H1 (cell line): ENCODE results near the gene RPS15.

ENCODE experiments used
- CBX8 ChIP-seq: fragments of 300-800, 300-1000 bp; sonication (generic); IDR thresholded peaks from 2 replicates; pipeline ENCODE4 v1.7.1; 2016; ENCODE audit warnings: low read depth, low read length, borderline replicate concordance
- EZH2 ChIP-seq: fragments of 200-600 bp; sonication (generic); IDR thresholded peaks from 2 replicates; pipeline ENCODE4 v1.7.1; 2012; ENCODE audit warnings: low read depth, mild to moderate bottlenecking, moderate library complexity, low read length, inconsistent platforms; ENCODE audit not compliant: severe bottlenecking
- MAX ChIP-seq: IDR thresholded peaks from 2 replicates; pipeline ENCODE4 v1.6.1; 2012; ENCODE audit warnings: inconsistent platforms

- TF ChIP-seq CBX8 (no peak), EZH2 (no peak), MAX (no peak)
Observed at GRCh38 chr19:1475751-1476437, 37.7 kb downstream of the RPS15 start.
